GM12891 (cell line): ENCODE data around the gene ZNF619.

ENCODE experiments used
- POLR2A ChIP-seq: IDR thresholded peaks from 2 replicates; pipeline ENCODE4 v1.6.1; 2011; ENCODE audit warnings: low read depth, low read length, control low read depth
- POLR2AphosphoS5 ChIP-seq: IDR thresholded peaks from 2 replicates; pipeline ENCODE4 v1.6.1; 2011; ENCODE audit warnings: low read depth, low read length, control low read depth
- SPI1 ChIP-seq: IDR thresholded peaks from 2 replicates; pipeline ENCODE4 v1.6.1; 2011; ENCODE audit warnings: low read depth, low read length, control low read depth
- TAF1 ChIP-seq: IDR thresholded peaks from 2 replicates; pipeline ENCODE4 v1.6.1; 2011; ENCODE audit warnings: low read depth, low read length, control low read depth

GRCh38 chr3:40518067-40518466 lies 41.1 kb downstream of the ZNF619 start:
- TF ChIP-seq POLR2AphosphoS5 (no peak), POLR2A (no peak), TAF1 (no peak), SPI1 (no peak)
